ENCODE data around the gene CEP350. TPM values are rescaled to one million over a fixed set of nuclear protein-coding genes. Genes with fewer than 3 reads are reported as not detected.

CEP350 gene
- total RNA-seq, 1 donor from 2014 or later: 42.2 TPM

DNA sequence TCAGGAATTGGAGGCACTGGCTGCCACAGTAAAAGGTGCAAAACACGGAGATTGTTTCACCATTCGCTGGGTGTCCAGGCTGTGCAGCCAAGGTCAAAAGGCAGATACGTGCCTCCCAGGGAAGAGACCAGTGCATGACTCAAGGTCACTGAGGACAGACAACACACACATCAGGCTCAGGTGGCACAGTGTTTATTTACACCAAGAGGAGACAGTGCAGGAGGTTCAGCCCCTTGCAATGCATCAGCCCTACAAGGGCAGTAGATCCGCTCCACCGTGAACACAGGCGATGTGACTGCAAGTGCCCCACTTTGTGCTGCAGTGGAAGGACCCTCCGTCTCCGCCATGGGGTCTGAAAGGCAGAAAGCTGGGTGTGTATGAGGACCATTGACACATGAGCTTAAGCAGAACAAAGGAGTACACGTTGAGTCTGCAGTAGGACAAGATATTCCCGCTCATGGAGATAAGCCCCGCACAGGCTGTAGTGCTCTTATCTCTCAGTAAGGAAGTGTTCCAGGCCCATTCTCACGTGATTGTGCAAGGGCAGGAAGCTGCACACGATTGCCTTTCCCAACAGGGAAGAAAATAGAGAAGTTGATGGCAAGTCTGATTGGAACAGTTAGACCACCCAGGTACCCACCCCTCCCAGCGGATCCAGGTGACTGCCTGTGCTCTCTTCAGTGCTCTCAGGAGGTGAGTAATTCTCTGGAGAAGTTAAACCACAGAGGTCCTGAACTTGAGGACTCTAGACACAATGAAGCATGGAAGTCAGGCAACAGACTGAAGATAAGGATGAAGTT, 162.6 kb downstream of the CEP350 start:
- DNase-seq (ENCODE audit: extremely low spot score, unreplicated experiment): no peak
- H3K27me3 Mint-ChIP-seq (ENCODE audit: unreplicated experiment): no peaks in the 10 kb centered on the region
- H3K36me3 Mint-ChIP-seq (ENCODE audit: unreplicated experiment): peaks cover 22% of the 10 kb centered on the region
- peak overlapping the region; percentile 45 for H3K27ac Mint-ChIP-seq (ENCODE audit: unreplicated experiment)
- TF ChIP-seq, protein P1, sequence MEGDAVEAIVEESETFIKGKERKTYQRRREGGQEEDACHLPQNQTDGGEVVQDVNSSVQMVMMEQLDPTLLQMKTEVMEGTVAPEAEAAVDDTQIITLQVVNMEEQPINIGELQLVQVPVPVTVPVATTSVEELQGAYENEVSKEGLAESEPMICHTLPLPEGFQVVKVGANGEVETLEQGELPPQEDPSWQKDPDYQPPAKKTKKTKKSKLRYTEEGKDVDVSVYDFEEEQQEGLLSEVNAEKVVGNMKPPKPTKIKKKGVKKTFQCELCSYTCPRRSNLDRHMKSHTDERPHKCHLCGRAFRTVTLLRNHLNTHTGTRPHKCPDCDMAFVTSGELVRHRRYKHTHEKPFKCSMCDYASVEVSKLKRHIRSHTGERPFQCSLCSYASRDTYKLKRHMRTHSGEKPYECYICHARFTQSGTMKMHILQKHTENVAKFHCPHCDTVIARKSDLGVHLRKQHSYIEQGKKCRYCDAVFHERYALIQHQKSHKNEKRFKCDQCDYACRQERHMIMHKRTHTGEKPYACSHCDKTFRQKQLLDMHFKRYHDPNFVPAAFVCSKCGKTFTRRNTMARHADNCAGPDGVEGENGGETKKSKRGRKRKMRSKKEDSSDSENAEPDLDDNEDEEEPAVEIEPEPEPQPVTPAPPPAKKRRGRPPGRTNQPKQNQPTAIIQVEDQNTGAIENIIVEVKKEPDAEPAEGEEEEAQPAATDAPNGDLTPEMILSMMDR (IDR thresholded peaks at IDR 0.05): no peak
- H3K9me3 Mint-ChIP-seq (ENCODE audit: unreplicated experiment): peaks cover 11% of the 10 kb centered on the region
- H3K4me1 Mint-ChIP-seq (ENCODE audit: unreplicated experiment): peaks cover 7% of the 10 kb centered on the region
- H3K4me3 Mint-ChIP-seq (ENCODE audit: unreplicated experiment): no peak overlapping the region

DNA sequence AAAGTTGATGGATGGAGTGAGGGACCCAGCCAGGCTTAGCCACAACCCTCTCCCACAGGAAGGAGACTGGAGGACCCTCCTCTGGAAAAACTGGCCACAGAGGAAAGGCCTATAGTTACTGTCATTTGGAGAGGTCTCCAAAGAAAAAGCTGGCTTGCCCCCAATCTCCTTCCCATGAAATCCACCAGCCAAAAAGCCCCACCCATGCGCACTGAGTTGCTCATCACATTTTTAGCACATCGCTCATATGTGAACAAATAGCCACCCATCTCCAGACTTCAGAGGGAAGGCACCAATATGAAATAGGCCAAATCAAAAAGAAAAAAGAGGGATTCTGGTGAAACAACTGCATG, 163.1 kb downstream of the CEP350 start:
- peaks cover 11% of the 10 kb centered on the region for H3K9me3 Mint-ChIP-seq (ENCODE audit: unreplicated experiment)
- no peaks in the 10 kb centered on the region for H3K27me3 Mint-ChIP-seq (ENCODE audit: unreplicated experiment)
- peaks cover 17% of the 10 kb centered on the region for H3K36me3 Mint-ChIP-seq (ENCODE audit: unreplicated experiment)
- peak overlapping the region; percentile 45 for H3K27ac Mint-ChIP-seq (ENCODE audit: unreplicated experiment)
- no peak for DNase-seq (ENCODE audit: extremely low spot score, unreplicated experiment)
- no peak overlapping the region for H3K4me3 Mint-ChIP-seq (ENCODE audit: unreplicated experiment)
- TF ChIP-seq, protein P1 (IDR thresholded peaks at IDR 0.05): no peak
- peaks cover 7% of the 10 kb centered on the region for H3K4me1 Mint-ChIP-seq (ENCODE audit: unreplicated experiment)

DNA sequence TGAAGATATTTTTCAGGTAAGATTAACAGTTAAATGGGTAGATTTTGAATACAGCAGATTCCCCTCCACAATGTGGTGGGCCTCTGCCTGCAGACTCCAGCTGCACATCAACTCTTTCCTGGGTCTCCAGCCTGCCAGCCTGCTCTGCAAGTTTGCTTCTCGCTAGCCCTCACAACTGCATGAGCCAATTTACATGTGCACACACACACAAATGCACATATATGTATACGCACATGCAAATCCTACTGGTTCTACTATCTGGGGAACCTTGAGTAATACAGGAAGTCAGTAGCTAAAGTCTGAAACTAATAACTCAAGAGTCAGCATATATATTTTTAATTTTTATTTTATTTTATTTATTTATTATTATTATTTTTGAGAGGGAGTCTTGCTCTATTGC, 165.2 kb downstream of the CEP350 start:
- H3K4me3 Mint-ChIP-seq (ENCODE audit: unreplicated experiment): no peak overlapping the region
- H3K27ac Mint-ChIP-seq (ENCODE audit: unreplicated experiment): no peak overlapping the region
- no peaks in the 10 kb centered on the region for H3K27me3 Mint-ChIP-seq (ENCODE audit: unreplicated experiment)
- H3K36me3 Mint-ChIP-seq (ENCODE audit: unreplicated experiment): peaks cover 9% of the 10 kb centered on the region
- TF ChIP-seq, protein P1 (IDR thresholded peaks at IDR 0.05): no peak
- peaks cover 7% of the 10 kb centered on the region for H3K4me1 Mint-ChIP-seq (ENCODE audit: unreplicated experiment)
- H3K9me3 Mint-ChIP-seq (ENCODE audit: unreplicated experiment): peaks cover 11% of the 10 kb centered on the region
- no peak for DNase-seq (ENCODE audit: extremely low spot score, unreplicated experiment)

DNA sequence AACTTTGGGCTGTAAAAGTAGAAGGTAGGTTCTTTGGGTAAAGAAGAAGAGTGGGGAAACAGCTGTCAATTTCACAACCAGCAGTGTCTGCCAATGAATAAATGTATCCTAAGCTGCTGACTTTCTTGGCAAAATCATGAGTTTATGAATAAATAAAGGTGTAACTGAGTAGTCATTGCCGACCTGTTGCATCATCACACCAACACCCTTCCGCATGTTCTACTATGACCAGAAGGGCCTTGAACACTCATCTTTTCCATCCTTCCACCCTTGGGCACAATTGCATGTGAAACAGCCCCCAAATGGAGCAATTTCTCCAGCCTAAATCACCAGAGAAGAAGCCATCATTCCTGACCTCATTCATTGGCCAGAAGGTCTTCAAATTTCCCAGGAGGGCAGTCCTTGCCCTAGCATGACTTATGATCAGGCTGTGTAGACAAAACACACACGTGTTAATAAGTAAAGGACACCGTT, 168.9 kb downstream of the CEP350 start:
- Mint-ChIP-seq H3K27me3 (ENCODE audit: unreplicated experiment) (no peaks in the 10 kb centered on the region), H3K27ac (ENCODE audit: unreplicated experiment) (no peak overlapping the region), H3K9me3 (ENCODE audit: unreplicated experiment) (no peaks in the 10 kb centered on the region), H3K36me3 (ENCODE audit: unreplicated experiment) (no peaks in the 10 kb centered on the region), H3K4me1 (ENCODE audit: unreplicated experiment) (no peaks in the 10 kb centered on the region), H3K4me3 (ENCODE audit: unreplicated experiment) (no peak overlapping the region)
- TF ChIP-seq, protein P1 (IDR thresholded peaks at IDR 0.05): no peak
- no peak for DNase-seq (ENCODE audit: extremely low spot score, unreplicated experiment)

DNA sequence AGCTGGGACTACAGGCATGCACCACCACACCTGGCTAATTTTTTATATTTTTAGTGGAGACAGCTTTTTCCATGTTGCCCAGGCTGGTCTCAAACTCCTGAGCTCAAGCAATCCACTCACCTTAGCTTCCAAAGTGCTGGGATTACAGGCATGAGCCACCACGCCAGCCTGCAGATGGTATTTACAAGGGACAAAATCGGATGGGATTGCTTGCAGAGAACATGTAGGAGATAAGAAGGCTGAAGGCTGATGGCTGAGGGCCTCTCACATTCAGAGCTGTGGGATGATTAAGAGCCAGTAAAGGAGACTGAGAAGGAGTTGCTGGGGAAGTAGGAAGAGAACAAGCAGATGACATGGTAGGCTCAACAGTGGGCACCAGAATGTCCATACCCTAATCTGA, 176.0 kb downstream of the CEP350 start:
- no peak overlapping the region for H3K4me3 Mint-ChIP-seq (ENCODE audit: unreplicated experiment)
- DNase-seq (ENCODE audit: extremely low spot score, unreplicated experiment): no peak
- no peaks in the 10 kb centered on the region for H3K27me3 Mint-ChIP-seq (ENCODE audit: unreplicated experiment)
- no peaks in the 10 kb centered on the region for H3K36me3 Mint-ChIP-seq (ENCODE audit: unreplicated experiment)
- H3K4me1 Mint-ChIP-seq (ENCODE audit: unreplicated experiment): no peaks in the 10 kb centered on the region
- no peaks in the 10 kb centered on the region for H3K9me3 Mint-ChIP-seq (ENCODE audit: unreplicated experiment)
- H3K27ac Mint-ChIP-seq (ENCODE audit: unreplicated experiment): no peak overlapping the region
- TF ChIP-seq, protein P1 (IDR thresholded peaks at IDR 0.05): no peak

All from osteocyte (in vitro differentiated cells).